Smooth muscle cell of the brain vasculature (primary cell): ENCODE data around the gene LYRM9.
"Not testable (repeated sequence)": the region's sequence is repeated elsewhere in the genome, so short reads cannot be mapped to it uniquely, and the experiment has no call there.

Source experiments
- DNase-seq: peaks from one replicate; pipeline ENCODE4 v3.0.0-alpha.2; 2012; ENCODE audit warnings: low read depth, low spot score

The LYRM9 gene

GRCh38 chr17:27906226-27906580 lies 13.0 kb upstream of the LYRM9 start:
- no peak for DNase-seq

DNA sequence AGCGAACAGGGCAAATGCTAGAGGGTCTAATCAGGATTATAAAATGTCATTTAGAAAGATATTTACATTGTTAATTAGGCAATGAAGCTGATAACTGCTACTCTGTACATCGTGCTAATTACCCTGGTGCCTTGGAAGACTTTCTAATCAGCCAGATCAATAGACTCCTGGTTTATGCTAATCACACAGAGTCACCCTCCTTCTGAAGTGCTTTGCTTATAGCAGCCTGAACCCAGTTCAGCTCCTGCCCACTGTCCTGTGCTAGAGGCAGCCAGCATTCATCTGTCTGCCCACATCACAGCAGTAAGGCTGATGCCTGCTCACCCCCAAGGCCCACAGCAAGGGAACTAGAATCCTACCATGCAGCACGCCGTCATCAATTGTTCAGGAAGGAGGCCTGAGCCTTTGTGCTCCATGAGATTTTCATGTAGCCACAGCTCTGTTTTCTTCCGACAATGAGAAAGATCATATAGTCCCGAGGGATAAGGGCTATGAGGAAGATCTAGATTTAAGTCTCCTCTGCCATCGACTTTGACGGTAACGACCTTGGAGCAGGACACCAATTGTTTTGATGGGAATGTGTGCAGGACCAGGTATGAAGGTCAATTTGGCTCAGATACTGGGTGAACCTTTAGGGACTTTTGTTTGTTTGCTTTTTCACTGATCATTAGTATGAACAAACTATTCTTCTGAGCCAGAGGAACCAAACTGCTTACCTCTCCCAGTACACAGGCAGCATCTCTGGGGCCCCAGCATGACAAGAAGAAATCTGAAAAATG lies 12.5 kb upstream of the LYRM9 start:
- DNase-seq, result no peak

GRCh38 chr17:27904534-27905446 lies 11.6 kb upstream of the LYRM9 start:
- no peak for DNase-seq

GRCh38 chr17:27904114-27904513 lies 10.9 kb upstream of the LYRM9 start:
- no peak for DNase-seq

DNA sequence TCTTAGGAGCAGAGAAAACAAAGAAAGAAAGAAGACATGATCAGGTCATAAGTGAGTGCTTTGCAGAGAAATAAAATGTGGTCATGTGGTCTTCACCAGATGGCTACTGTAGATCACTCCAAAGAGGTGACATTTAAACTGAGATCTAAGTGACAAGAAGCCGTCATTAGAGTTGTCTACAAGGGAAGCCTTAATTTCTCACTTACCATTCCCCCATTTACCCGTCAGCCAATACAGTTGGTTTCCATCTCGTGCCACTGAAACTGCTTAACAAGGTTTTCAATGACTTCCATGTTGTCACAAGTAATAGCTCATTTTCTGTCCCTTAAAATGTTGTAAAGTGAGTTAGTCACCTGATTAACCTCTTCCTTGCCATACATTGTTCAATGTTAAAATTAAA lies 6.4 kb upstream of the LYRM9 start:
- no peak for DNase-seq

DNA sequence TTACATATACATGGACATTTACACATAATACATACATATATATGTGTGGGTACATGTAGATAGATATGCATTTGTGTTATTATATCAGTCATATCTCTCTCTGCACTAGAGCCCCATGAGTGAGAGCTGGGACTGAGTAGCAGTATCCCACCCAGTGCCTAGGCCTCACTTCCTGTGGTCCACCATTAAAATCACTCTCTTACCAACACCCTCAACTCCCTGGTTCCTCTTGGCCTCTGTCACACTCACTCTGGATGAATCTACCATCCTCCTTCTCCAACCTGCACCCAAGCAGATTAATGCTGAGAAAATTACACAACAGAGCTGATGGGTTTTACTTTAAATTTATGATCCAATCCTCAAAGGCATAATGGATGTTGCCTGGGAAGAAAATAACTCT lies 4.9 kb upstream of the LYRM9 start:
- no peak for DNase-seq

- no peak for DNase-seq
Measured at GRCh38 chr17:27896701-27897100, 3.5 kb upstream of the LYRM9 start.

DNA sequence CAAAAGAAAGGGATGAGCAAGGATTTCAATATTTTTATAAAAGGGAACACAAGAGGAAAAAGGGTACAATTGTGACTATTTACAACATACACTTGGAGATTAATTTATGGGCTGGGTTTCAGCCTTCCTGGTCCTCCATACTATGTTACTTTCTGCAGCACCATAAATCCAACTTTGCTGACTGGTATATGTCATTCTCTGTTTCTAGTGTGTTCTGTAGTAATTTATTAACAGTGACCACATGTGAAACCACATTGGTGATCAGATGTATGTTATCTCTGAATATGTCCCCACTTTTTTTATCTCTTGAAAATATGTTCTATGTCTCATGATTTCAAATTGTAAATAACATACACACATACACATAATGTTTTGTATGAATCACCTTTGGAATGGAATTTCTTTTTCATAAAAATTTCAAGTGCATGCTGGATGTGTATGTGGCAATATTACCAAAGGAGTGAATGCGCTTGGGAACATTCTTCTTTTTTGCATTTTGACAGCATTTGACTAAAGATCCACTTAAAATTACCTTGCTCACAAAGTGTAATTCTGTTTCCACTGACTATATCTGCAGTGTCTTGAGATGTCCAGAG lies 2.9 kb upstream of the LYRM9 start:
- DNase-seq, result no peak

DNA sequence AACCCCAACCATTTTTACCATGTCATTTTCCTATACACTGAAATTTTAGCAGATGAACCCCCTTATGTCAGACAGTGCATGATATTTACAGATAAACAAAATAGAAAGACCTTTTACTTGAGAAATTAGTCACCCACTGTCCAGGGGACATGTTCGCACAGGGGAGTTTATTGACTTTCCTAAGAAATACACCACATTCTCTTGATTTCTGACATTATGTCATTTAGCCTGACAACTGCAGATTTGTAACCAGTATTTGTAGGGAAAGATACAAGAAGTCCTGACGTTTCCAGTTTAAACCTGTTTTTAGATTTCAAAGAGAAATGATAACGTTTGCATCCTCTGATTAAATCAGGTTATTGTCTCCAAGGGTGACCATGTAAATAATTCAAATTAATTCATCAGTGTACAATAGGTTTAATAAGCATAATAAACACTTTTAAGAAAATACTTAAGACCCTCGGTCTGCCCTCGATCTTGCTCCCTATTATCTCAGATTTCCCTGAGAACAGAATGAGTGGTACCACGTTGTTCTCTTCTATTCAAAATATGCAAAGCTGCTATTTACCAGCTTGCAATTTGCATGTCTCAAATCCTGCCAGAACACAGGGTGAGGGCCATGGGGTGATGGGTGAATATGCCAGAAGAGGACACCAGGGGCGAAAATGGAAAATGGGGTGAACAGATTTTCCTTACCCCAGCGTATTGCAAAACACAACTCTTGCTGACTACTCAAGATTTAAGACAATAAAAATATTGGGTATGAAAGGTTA lies 2.1 kb upstream of the LYRM9 start:
- no peak for DNase-seq

GRCh38 chr17:27893841-27894503 lies 807 bp upstream of the LYRM9 start:
- no peak for DNase-seq

GRCh38 chr17:27892542-27892865 lies 661 bp downstream of the LYRM9 start:
- DNase-seq, result no peak

DNA sequence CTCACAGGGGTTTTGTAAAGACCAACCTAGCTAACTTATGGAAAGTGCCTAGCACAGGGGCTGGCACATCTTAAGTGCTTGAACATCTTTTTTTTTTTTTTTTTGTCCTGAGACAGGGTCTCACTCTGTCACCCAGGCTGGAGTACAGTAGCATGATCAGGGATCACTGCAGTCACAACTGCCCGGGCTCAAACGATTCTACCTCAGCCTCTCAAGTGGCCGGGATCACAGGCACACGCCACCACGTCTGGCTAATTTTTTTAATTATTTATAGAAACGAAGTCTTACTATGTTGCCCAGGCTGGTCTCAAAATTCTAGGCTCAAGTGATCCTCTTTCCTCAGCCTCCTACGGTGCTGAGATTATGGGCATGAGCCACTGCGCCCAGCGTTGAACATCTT lies 1.3 kb downstream of the LYRM9 start:
- DNase-seq, result no peak

GRCh38 chr17:27889711-27890251 lies 3.4 kb downstream of the LYRM9 start:
- DNase-seq, result no peak

DNA sequence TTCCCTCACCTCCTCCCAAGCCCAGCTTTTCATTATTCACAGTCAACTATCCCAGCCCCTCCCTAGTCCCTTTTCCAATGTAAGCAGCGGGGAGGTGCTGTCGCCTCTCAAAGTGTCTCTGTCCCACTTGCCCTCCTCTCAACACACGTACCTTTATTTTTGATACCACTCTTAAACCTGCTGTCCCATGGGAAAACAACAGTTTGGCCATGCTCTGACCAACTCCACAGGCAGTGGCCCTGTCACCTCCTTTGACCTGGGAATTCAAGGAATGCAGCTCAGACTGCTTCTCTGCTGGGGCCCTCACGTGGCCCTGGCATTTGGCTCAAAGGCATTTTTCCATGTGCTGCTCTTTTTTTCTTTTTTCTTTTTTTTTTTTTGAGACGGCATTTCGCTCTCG lies 4.2 kb downstream of the LYRM9 start:
- no peak for DNase-seq

DNA sequence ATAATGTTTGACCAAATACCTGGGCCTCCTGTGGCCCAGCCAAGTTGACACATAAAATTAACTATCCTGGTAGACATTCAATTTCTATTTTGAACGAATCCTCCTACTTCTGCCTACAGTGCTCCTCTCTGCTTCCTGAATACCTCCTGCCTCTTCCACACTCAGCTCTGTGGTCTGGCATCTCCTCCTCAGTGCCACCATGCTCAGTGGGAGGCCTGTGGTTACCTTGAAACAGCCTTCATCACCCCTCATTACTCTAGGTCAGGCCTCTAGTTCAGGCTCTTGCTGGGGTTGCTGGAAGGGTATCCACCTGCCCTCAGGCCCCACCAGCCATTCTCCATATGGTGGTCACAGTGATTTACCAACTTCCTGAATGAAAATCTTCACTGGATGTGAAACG lies 5.1 kb downstream of the LYRM9 start:
- DNase-seq, result no peak

DNA sequence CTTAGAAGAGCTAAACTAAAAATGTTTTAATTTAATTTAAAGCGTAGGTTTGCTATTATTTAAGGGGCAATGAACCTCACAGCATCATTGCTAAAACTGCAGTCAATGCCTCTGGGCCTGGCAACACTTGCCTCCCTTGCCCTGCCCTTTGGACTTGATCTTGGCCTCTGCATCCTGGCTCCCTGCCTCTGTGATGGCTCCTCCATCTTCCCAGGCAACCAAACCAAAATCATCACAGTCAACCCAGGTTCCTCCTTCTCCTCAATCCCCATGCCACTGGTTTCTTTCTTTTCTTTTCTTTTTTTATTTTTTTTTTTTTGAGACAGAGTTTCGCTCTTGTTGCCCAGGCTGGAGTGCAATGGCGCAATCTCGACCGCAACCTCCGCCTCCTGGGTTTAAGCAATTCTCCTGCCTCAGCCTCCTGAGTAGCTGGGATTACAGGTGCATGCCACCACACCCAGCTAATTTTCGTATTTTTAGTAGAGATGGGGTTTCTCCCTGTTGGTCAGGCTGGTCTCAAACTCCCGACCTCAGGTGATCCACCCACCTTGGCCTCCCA lies 6.7 kb downstream of the LYRM9 start:
- DNase-seq, result not testable (repeated sequence)

DNA sequence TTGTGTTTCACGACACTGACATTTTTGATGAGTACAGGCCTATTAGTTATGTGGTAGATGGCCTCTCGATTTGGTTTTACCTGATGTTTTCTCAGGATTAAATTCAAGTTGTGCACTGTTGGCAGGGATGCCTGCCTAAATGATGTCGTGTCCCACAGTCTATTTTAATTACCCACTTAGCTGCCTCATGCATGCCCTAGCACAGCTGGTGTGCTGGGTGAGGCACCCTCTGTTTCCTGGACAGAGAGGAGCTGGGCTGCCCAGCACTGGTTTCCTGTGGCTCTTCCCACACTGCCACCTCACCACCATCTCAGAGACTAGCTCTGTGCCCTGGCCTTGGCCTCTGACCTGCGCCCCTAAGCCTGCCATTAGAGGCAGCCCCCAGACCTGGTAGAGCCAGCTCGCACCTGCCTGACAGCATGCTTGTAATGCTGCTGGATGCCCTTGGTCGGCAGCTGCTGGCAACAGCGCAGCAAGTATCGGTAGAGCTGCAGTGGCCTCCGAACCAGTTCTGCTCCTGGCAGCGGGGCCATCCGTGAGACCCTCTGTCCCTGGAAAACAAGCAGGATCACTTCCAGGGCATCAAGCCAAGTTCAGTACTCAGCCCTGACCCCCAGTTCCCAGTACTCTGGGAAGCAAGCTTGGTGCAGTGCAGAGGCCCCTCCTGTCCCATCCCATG lies 10.9 kb downstream of the LYRM9 start:
- DNase-seq, result no peak

DNA sequence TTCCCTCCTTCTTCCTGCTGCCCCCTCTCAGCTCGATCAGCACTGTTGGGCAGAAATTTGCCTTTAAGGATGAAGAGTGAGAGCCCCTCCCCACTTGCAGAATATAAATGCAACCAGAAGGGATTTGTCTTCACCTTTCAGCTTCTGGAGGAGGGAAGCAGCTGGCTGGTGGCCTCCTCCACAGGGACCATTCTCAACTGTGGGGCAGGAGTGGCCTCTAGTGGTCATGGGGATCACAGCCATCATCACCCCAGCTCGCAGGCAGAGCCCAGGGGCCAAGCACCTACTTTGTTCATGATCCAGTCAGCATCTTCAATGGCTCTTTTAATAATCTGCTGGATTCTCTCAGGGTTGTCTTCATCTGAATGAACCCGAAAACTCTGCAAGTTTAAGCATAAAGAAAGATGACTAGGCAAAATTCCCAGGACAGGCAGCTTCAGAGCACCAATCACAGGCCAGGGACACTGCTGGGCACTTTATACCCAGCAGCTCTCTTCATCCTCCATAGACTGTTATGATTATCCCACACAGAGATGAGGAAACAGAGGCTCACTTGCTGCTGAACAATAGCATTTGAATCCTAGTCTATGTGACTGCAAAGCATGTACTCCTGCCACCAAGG lies 13.1 kb downstream of the LYRM9 start:
- no peak for DNase-seq

- no peak for DNase-seq
Measured at GRCh38 chr17:27878776-27879562, 14.2 kb downstream of the LYRM9 start.
